Breast epithelium (tissue), 3 donors: ENCODE results near the gene ZNF775.

ENCODE experiments used
- POLR2A ChIP-seq: fragments of 450-650 bp; IDR thresholded peaks from one replicate; pipeline ENCODE4 v1.6.1; 2016; ENCODE audit warnings: antibody characterized with exemption, mild to moderate bottlenecking, moderate library complexity
- POLR2AphosphoS5 ChIP-seq, 3 donors: sonication (generic); formaldehyde crosslinking; IDR thresholded peaks; one replicate each; pipeline ENCODE4 v1.6.1; 2017; ENCODE audit warnings: antibody characterized with exemption in 3 of 3
- TF ChIP-seq, protein P1 (sequence below), 3 donors: fragments of 450-650 bp; IDR thresholded peaks; one replicate each; pipeline ENCODE4 v1.5.1; 2016 to 2017; ENCODE audit warnings: antibody characterized with exemption in 3 of 3, mild to moderate bottlenecking in 3 of 3, moderate library complexity in 3 of 3

DNA sequence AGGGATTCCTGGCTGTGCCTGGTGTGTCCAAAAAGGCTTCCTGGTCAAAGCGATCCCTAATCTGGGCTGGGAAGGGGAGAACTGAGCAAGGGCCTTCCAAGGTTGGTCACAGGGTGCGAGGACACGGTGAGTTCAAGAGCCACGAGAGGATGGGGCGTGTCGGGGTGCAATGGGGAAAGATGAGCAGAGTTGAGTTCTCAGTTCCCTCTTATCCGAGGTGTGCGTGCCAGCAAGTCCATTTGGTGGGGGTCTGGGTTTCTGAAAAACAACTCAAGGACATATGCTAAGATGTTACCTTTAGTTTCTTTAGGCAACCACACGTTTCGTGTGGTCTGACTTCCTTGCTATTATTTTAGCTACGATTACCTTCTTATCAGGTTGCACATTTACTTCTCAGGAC lies 1.3 kb downstream of the ZNF775 start:
- TF ChIP-seq, protein P1, sequence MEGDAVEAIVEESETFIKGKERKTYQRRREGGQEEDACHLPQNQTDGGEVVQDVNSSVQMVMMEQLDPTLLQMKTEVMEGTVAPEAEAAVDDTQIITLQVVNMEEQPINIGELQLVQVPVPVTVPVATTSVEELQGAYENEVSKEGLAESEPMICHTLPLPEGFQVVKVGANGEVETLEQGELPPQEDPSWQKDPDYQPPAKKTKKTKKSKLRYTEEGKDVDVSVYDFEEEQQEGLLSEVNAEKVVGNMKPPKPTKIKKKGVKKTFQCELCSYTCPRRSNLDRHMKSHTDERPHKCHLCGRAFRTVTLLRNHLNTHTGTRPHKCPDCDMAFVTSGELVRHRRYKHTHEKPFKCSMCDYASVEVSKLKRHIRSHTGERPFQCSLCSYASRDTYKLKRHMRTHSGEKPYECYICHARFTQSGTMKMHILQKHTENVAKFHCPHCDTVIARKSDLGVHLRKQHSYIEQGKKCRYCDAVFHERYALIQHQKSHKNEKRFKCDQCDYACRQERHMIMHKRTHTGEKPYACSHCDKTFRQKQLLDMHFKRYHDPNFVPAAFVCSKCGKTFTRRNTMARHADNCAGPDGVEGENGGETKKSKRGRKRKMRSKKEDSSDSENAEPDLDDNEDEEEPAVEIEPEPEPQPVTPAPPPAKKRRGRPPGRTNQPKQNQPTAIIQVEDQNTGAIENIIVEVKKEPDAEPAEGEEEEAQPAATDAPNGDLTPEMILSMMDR (IDR thresholded peaks at IDR 0.05) = no peak
- TF ChIP-seq POLR2AphosphoS5 (IDR thresholded peaks at IDR 0.05) = no peak
- no peak for TF ChIP-seq POLR2A
